IMR-90 (cell line): ENCODE data around the gene DNASE1L1.

ENCODE experiments used
- POLR2A ChIP-seq: IDR thresholded peaks from 2 replicates; pipeline ENCODE4 v1.6.1; 2012; ENCODE audit warnings: mild to moderate bottlenecking, low read depth, low read length
- RFX5 ChIP-seq: IDR thresholded peaks from 2 replicates; pipeline ENCODE4 v1.8.0; 2012; ENCODE audit warnings: low read depth, mild to moderate bottlenecking, low read length, moderate library complexity
- SMC3 ChIP-seq: fragments of 150-350 bp; IDR thresholded peaks from 2 replicates; pipeline ENCODE4 v1.6.1; 2016; ENCODE audit warnings: low read depth, mild to moderate bottlenecking, antibody characterized with exemption, low read length, moderate library complexity

- no peak for TF ChIP-seq RFX5
- TF ChIP-seq SMC3: no peak
- TF ChIP-seq POLR2A: no peak
These were observed 35.1 kb upstream of the DNASE1L1 start, which contains the start of gene FAM50A for GRCh38 chrX:154443992-154444754.
